ENCODE data around the gene ZC2HC1C. TPM values are rescaled to one million over a fixed set of nuclear protein-coding genes. Genes with fewer than 3 reads are reported as not detected.

The ZC2HC1C gene
- total and polyA plus RNA-seq, 2 of the 13 experiments (the other 11 are each of a cell fraction or from before 2014, with no cell fraction given), result 3.3 to 3.5 TPM

DNA sequence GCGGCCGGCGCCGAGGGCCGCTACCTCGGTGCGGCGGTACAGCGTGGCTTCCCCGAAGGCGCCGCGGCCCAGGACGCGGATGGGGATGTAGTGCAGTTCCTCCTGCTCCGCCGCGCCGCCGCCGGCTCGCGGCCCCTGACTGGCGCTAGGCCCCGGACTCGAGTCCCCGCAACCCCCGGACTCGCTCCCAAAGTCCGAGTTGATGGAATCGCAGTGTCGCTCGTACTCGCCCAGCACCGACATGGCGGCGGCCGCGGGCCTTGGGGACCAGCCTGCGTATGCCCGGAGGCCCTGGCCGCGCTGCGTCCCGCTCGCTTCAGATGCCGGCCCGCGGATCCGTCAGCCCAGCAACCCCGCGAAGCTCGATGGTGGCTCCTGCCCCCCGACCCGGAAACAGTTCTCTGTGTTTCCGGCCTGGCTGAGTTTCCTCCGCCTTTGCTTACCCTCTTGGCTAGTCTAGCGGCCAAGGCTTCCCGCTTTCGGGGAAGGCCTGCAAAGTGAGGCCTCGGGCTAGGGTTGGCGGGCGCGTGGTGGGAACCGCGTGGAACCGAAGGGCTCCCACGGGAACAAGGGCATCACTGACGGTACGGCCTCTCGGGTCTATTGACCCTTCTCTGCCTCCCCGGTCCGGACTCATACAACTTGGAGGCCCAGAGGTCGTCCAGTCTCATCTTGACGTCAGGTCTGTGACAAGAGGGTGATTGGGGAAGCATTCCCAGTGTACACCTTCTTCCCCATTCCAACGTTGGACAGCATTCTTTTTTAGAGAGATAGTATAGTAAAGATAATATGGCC is 57.4 kb downstream of the ZC2HC1C start, which contains the start of gene NEK9 (continued):
- TF ChIP-seq ZNF263 (CRISPR knock-in tag; IDR thresholded peaks at IDR 0.05), result peak; percentile 63; the same call in 1 of the 2 replicates
- TF ChIP-seq GPN1 (CRISPR knock-in tag; IDR thresholded peaks at IDR 0.05; ENCODE audit: borderline replicate concordance), result peak; percentile 73; the same call in 1 of the 2 replicates
- TF ChIP-seq SNAPC2 (CRISPR knock-in tag; IDR thresholded peaks at IDR 0.05), result no peak; the same call in 1 of the 2 replicates
- peak; percentile 21; the same call in 1 of the 2 replicates for TF ChIP-seq NFE2L1 (CRISPR knock-in tag; IDR thresholded peaks at IDR 0.05; ENCODE audit: borderline replicate concordance)
- peak; percentile 84; the same call in 1 of the 2 replicates for TF ChIP-seq ZNF235 (CRISPR knock-in tag; IDR thresholded peaks at IDR 0.05; ENCODE audit: borderline replicate concordance)
- TF ChIP-seq, protein P1, sequence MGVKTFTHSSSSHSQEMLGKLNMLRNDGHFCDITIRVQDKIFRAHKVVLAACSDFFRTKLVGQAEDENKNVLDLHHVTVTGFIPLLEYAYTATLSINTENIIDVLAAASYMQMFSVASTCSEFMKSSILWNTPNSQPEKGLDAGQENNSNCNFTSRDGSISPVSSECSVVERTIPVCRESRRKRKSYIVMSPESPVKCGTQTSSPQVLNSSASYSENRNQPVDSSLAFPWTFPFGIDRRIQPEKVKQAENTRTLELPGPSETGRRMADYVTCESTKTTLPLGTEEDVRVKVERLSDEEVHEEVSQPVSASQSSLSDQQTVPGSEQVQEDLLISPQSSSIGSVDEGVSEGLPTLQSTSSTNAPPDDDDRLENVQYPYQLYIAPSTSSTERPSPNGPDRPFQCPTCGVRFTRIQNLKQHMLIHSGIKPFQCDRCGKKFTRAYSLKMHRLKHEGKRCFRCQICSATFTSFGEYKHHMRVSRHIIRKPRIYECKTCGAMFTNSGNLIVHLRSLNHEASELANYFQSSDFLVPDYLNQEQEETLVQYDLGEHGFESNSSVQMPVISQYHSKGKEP (CRISPR knock-in tag; IDR thresholded peaks at IDR 0.05), result peak; percentile 90
- peak; percentile 95 for TF ChIP-seq ZSCAN31 (CRISPR knock-in tag; IDR thresholded peaks at IDR 0.05; ENCODE audit: low read depth)
- TF ChIP-seq POLR2AphosphoS5 (IDR thresholded peaks at IDR 0.05; ENCODE audit: low read depth, low read length), result peak; percentile 86
- TF ChIP-seq, protein P2, sequence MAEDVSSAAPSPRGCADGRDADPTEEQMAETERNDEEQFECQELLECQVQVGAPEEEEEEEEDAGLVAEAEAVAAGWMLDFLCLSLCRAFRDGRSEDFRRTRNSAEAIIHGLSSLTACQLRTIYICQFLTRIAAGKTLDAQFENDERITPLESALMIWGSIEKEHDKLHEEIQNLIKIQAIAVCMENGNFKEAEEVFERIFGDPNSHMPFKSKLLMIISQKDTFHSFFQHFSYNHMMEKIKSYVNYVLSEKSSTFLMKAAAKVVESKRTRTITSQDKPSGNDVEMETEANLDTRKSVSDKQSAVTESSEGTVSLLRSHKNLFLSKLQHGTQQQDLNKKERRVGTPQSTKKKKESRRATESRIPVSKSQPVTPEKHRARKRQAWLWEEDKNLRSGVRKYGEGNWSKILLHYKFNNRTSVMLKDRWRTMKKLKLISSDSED (CRISPR knock-in tag; IDR thresholded peaks at IDR 0.05), result no peak
- peak; percentile 94; the same call in 1 of the 2 replicates for TF ChIP-seq SPEN (CRISPR knock-in tag; IDR thresholded peaks at IDR 0.05; ENCODE audit: low read depth)
- peak; percentile 81; the same call in 1 of the 2 replicates for TF ChIP-seq ZNF230 (CRISPR knock-in tag; IDR thresholded peaks at IDR 0.05)
- TF ChIP-seq, protein P3, sequence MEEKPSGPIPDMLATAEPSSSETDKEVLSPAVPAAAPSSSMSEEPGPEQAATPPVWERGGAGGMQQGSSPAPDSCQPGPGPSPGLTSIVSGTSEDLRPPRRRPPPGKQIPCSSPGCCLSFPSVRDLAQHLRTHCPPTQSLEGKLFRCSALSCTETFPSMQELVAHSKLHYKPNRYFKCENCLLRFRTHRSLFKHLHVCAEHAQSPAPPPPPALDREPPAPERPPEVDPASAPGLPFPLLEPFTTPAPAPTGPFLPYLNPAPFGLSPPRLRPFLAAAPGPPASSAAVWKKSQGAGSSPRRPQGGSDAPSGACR (CRISPR knock-in tag; IDR thresholded peaks at IDR 0.05), result peak; percentile 77; the same call in 1 of the 2 replicates
- TF ChIP-seq IRX3 (CRISPR knock-in tag; IDR thresholded peaks at IDR 0.05; ENCODE audit: borderline replicate concordance, low read depth), result no peak
- peak; percentile 63; the same call in 1 of the 2 replicates for TF ChIP-seq ZSCAN21 (CRISPR knock-in tag; IDR thresholded peaks at IDR 0.05; ENCODE audit: borderline replicate concordance)
- TF ChIP-seq ZNF138 (CRISPR knock-in tag; IDR thresholded peaks at IDR 0.05; ENCODE audit: low read depth), result peak; percentile 85; the same call in 1 of the 2 replicates
- no peak for TF ChIP-seq REXO4 (CRISPR knock-in tag; IDR thresholded peaks at IDR 0.05; ENCODE audit: borderline replicate concordance)
- TF ChIP-seq, protein P4, sequence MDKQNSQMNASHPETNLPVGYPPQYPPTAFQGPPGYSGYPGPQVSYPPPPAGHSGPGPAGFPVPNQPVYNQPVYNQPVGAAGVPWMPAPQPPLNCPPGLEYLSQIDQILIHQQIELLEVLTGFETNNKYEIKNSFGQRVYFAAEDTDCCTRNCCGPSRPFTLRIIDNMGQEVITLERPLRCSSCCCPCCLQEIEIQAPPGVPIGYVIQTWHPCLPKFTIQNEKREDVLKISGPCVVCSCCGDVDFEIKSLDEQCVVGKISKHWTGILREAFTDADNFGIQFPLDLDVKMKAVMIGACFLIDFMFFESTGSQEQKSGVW (CRISPR knock-in tag; IDR thresholded peaks at IDR 0.05; ENCODE audit: borderline replicate concordance), result no peak
- TF ChIP-seq, protein P5, sequence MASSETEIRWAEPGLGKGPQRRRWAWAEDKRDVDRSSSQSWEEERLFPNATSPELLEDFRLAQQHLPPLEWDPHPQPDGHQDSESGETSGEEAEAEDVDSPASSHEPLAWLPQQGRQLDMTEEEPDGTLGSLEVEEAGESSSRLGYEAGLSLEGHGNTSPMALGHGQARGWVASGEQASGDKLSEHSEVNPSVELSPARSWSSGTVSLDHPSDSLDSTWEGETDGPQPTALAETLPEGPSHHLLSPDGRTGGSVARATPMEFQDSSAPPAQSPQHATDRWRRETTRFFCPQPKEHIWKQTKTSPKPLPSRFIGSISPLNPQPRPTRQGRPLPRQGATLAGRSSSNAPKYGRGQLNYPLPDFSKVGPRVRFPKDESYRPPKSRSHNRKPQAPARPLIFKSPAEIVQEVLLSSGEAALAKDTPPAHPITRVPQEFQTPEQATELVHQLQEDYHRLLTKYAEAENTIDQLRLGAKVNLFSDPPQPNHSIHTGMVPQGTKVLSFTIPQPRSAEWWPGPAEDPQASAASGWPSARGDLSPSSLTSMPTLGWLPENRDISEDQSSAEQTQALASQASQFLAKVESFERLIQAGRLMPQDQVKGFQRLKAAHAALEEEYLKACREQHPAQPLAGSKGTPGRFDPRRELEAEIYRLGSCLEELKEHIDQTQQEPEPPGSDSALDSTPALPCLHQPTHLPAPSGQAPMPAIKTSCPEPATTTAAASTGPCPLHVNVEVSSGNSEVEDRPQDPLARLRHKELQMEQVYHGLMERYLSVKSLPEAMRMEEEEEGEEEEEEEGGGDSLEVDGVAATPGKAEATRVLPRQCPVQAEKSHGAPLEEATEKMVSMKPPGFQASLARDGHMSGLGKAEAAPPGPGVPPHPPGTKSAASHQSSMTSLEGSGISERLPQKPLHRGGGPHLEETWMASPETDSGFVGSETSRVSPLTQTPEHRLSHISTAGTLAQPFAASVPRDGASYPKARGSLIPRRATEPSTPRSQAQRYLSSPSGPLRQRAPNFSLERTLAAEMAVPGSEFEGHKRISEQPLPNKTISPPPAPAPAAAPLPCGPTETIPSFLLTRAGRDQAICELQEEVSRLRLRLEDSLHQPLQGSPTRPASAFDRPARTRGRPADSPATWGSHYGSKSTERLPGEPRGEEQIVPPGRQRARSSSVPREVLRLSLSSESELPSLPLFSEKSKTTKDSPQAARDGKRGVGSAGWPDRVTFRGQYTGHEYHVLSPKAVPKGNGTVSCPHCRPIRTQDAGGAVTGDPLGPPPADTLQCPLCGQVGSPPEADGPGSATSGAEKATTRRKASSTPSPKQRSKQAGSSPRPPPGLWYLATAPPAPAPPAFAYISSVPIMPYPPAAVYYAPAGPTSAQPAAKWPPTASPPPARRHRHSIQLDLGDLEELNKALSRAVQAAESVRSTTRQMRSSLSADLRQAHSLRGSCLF (CRISPR knock-in tag; IDR thresholded peaks at IDR 0.05; ENCODE audit: borderline replicate concordance), result peak; percentile 88; the same call in 1 of the 2 replicates
